Measurements from ENCODE around the gene DDOST. TPM values are rescaled to one million over a fixed set of nuclear protein-coding genes. Genes with fewer than 3 reads are reported as not detected.

DDOST gene
- total and polyA plus RNA-seq, 2 experiments from 2014 or later: 176 to 326 TPM

DNA sequence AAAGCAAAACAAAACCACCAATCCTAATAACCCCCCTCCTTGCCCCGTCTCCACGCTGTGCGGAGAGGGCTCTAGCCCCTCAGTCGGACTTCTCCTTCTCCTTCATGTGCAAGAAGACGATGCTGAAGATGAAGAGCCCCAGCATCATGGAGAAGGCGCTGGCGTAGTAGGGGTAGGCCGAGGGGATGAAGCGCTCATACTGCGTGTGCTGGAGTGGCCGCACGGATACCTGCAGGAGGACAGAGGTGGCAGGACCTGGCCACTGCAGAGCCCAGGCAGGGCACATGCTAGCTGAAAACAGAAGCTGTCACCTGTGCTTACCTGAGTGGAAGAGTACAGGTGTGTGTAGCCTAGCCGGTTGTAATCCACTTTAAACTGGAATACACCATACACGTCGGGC lies 8.9 kb downstream of the DDOST start:
- no peaks in the 10 kb centered on the region for H3K27me3 ChIP-seq
- H3K27ac ChIP-seq: no peak overlapping the region
- no peaks in the 10 kb centered on the region for H3K9me3 ChIP-seq (ENCODE audit: low read depth)
- no peak overlapping the region for H3K4me3 ChIP-seq
- no peak for DNase-seq (ENCODE audit: low read depth in 1 of 2, low spot score in 1 of 2)
- TF ChIP-seq, protein P1, sequence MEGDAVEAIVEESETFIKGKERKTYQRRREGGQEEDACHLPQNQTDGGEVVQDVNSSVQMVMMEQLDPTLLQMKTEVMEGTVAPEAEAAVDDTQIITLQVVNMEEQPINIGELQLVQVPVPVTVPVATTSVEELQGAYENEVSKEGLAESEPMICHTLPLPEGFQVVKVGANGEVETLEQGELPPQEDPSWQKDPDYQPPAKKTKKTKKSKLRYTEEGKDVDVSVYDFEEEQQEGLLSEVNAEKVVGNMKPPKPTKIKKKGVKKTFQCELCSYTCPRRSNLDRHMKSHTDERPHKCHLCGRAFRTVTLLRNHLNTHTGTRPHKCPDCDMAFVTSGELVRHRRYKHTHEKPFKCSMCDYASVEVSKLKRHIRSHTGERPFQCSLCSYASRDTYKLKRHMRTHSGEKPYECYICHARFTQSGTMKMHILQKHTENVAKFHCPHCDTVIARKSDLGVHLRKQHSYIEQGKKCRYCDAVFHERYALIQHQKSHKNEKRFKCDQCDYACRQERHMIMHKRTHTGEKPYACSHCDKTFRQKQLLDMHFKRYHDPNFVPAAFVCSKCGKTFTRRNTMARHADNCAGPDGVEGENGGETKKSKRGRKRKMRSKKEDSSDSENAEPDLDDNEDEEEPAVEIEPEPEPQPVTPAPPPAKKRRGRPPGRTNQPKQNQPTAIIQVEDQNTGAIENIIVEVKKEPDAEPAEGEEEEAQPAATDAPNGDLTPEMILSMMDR (IDR thresholded peaks at IDR 0.05; ENCODE audit: low read depth, low read length): no peak
- H3K36me3 ChIP-seq: peaks cover 69% of the 10 kb centered on the region
- no peaks in the 10 kb centered on the region for H3K4me1 ChIP-seq (ENCODE audit: low read depth)

DNA sequence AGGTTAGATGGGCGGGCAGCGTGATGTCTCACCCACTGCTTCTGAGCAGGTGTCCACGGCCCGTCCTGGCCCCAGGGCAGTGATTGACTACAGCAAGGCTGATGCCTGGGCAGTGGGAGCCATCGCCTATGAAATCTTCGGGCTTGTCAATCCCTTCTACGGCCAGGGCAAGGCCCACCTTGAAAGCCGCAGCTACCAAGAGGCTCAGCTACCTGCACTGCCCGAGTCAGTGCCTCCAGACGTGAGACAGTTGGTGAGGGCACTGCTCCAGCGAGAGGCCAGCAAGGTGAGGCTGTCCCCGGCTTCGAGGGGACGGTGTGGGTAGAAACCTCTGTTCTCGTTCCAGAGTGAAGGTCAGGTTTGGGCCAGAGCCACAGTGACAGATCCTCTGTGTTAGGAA lies 12.2 kb downstream of the DDOST start:
- no peak overlapping the region for H3K27ac ChIP-seq
- TF ChIP-seq, protein P1 (IDR thresholded peaks at IDR 0.05; ENCODE audit: low read depth, low read length): no peak
- no peak for DNase-seq (ENCODE audit: low read depth in 1 of 2, low spot score in 1 of 2)
- H3K27me3 ChIP-seq: no peaks in the 10 kb centered on the region
- H3K9me3 ChIP-seq (ENCODE audit: low read depth): no peaks in the 10 kb centered on the region
- H3K36me3 ChIP-seq: peaks cover 50% of the 10 kb centered on the region
- H3K4me1 ChIP-seq (ENCODE audit: low read depth): no peaks in the 10 kb centered on the region
- H3K4me3 ChIP-seq: no peak overlapping the region

DNA sequence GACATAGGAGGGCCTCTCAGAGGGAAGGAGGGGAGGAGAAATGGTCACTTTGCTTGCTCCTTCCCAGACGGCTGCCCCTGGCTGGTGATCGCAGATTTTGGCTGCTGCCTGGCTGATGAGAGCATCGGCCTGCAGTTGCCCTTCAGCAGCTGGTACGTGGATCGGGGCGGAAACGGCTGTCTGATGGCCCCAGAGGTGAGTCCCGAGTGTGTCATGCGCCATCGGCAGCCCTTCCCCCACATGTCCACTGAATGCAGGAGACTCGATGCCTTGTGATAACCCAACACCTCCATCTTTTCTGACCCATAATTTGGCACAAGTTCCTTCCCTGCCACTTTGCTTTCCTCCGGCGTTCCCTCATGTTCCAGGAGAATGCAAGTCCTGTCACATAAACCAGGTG lies 12.7 kb downstream of the DDOST start:
- TF ChIP-seq, protein P1 (IDR thresholded peaks at IDR 0.05; ENCODE audit: low read depth, low read length): no peak
- Histone ChIP-seq H3K4me3 (no peak overlapping the region), H3K27ac (no peak overlapping the region), H3K9me3 (ENCODE audit: low read depth) (no peaks in the 10 kb centered on the region), H3K4me1 (ENCODE audit: low read depth) (no peaks in the 10 kb centered on the region), H3K36me3 (peaks cover 45% of the 10 kb centered on the region), H3K27me3 (no peaks in the 10 kb centered on the region)
- DNase-seq (ENCODE audit: low read depth in 1 of 2, low spot score in 1 of 2): no peak

DNA sequence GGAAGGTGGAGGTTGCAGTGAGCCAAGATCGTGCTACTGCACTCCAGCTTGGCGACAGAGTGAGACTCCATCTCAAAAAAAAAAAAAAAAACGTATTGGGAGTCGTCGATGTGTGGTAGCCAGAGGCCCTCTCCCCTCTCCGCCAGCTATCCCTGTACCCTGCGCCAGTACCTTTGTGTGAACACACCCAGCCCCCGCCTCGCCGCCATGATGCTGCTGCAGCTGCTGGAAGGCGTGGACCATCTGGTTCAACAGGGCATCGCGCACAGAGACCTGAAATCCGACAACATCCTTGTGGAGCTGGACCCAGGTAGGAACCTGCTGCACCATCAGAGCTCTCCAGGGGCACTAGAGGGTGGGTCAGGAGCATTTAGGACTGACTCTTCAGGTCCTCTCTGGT lies 15.8 kb downstream of the DDOST start:
- no peaks in the 10 kb centered on the region for H3K27me3 ChIP-seq
- TF ChIP-seq, protein P1 (IDR thresholded peaks at IDR 0.05; ENCODE audit: low read depth, low read length): no peak
- H3K9me3 ChIP-seq (ENCODE audit: low read depth): no peaks in the 10 kb centered on the region
- DNase-seq (ENCODE audit: low read depth in 1 of 2, low spot score in 1 of 2): no peak
- no peak overlapping the region for H3K27ac ChIP-seq
- H3K4me1 ChIP-seq (ENCODE audit: low read depth): no peaks in the 10 kb centered on the region
- no peak overlapping the region for H3K4me3 ChIP-seq
- H3K36me3 ChIP-seq: peaks cover 25% of the 10 kb centered on the region

DNA sequence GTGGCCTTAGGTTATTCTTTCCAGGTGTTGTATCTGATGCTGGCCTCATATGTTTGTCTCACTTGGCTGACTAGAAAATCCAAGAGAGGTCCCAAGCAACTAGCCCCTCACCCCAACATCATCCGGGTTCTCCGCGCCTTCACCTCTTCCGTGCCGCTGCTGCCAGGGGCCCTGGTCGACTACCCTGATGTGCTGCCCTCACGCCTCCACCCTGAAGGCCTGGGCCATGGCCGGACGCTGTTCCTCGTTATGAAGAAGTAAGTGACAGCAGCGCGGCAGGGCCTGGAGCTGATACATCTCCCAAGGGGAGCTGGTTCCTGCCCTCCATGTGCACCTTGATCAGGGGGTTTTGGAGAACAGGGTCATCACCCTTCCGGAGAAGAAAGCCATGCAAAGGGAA lies 16.8 kb downstream of the DDOST start:
- DNase-seq (ENCODE audit: low read depth in 1 of 2, low spot score in 1 of 2): no peak
- no peaks in the 10 kb centered on the region for H3K27me3 ChIP-seq
- no peak overlapping the region for H3K27ac ChIP-seq
- H3K9me3 ChIP-seq (ENCODE audit: low read depth): no peaks in the 10 kb centered on the region
- no peak overlapping the region for H3K4me3 ChIP-seq
- TF ChIP-seq, protein P1 (IDR thresholded peaks at IDR 0.05; ENCODE audit: low read depth, low read length): no peak
- no peaks in the 10 kb centered on the region for H3K4me1 ChIP-seq (ENCODE audit: low read depth)
- H3K36me3 ChIP-seq: peaks cover 19% of the 10 kb centered on the region

DNA sequence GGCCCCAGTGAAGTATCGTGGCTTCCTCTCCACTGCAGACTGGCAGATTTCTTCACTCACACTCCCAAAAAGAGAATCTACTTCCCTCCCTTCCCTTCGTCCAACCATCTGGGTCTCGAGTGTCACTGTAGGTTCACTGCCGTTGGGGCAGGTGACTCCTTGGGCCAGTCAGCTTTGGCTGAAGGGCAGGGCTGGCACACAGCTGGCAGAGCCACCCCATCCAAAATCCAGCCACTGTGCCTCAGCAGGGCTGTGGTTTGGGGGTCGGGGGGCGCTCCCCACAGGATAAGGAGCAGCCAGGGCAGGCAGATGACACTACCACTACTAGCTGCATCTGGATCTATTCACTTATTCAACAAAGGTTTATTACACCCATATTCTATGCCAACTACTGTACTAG lies 18.1 kb downstream of the DDOST start:
- H3K36me3 ChIP-seq: peaks cover 10% of the 10 kb centered on the region
- H3K27me3 ChIP-seq: no peaks in the 10 kb centered on the region
- no peaks in the 10 kb centered on the region for H3K4me1 ChIP-seq (ENCODE audit: low read depth)
- no peak for DNase-seq (ENCODE audit: low read depth in 1 of 2, low spot score in 1 of 2)
- no peak overlapping the region for H3K27ac ChIP-seq
- H3K4me3 ChIP-seq: no peak overlapping the region
- no peaks in the 10 kb centered on the region for H3K9me3 ChIP-seq (ENCODE audit: low read depth)
- TF ChIP-seq, protein P1 (IDR thresholded peaks at IDR 0.05; ENCODE audit: low read depth, low read length): no peak
